Neuronal stem cell (in vitro differentiated cells): Measurements from ENCODE around the gene APLNR.

ENCODE experiments used
- DNase-seq: peaks from one replicate; pipeline ENCODE4 v3.0.0-alpha.2; 2013; ENCODE audit warnings: low spot score
- H2AFZ ChIP-seq: one replicate; pipeline ENCODE4 v1.6.1; 2013; ENCODE audit warnings: mild to moderate bottlenecking, low read length, inconsistent platforms
- H2AK5ac ChIP-seq: 2 replicates; pipeline ENCODE4 v1.6.1; 2013; ENCODE audit warnings: low read depth, mild to moderate bottlenecking, inconsistent platforms, low read length, moderate library complexity, mixed read lengths
- H2BK120ac ChIP-seq: 2 replicates; pipeline ENCODE4 v1.6.1; 2013; ENCODE audit warnings: low read depth, mild to moderate bottlenecking, inconsistent platforms, low read length, moderate library complexity, mixed read lengths
- H2BK12ac ChIP-seq: one replicate; pipeline ENCODE4 v1.6.1; 2013; ENCODE audit warnings: low read length, inconsistent platforms
- H2BK15ac ChIP-seq: 2 replicates; pipeline ENCODE4 v1.6.1; 2013; ENCODE audit warnings: mild to moderate bottlenecking, low read length, inconsistent platforms, mixed read lengths
- H2BK5ac ChIP-seq: one replicate; pipeline ENCODE4 v1.6.1; 2013; ENCODE audit warnings: inconsistent platforms, mild to moderate bottlenecking, low read length, moderate library complexity
- H3K14ac ChIP-seq: one replicate; pipeline ENCODE4 v1.6.1; 2013; ENCODE audit warnings: low read length, inconsistent platforms
- H3K18ac ChIP-seq: 2 replicates; pipeline ENCODE4 v1.6.1; 2013; ENCODE audit warnings: low read length, inconsistent platforms
- H3K23ac ChIP-seq: 2 replicates; pipeline ENCODE4 v1.6.1; 2013; ENCODE audit warnings: low read depth, mild to moderate bottlenecking, mixed read lengths, low read length, inconsistent platforms; ENCODE audit not compliant: poor library complexity
- H3K27ac ChIP-seq: replicated peaks from 3 replicates; pipeline ENCODE4 v1.5.1; 2013; ENCODE audit warnings: low read length, inconsistent platforms
- H3K27me3 ChIP-seq, 3 experiments: 2 replicates each; pipeline ENCODE4 v1.6.1; 2013; ENCODE audit warnings: low read length in 3 of 3, mild to moderate bottlenecking in 2 of 3, inconsistent platforms in 1 of 3, low read depth in 1 of 3, mixed read lengths in 1 of 3, moderate library complexity in 1 of 3; ENCODE audit not compliant: control insufficient read depth in 3 of 3, insufficient read depth in 3 of 3
- H3K36me3 ChIP-seq, 2 donors: replicated peaks in 1 of 2; 2 replicates each; pipeline ENCODE4 v1.6.1; 2013; ENCODE audit warnings: low read length in 2 of 2; ENCODE audit not compliant: control insufficient read depth in 2 of 2, insufficient read depth in 2 of 2
- H3K4ac ChIP-seq: 2 replicates; pipeline ENCODE4 v1.6.1; 2013; ENCODE audit warnings: inconsistent platforms, mild to moderate bottlenecking, low read length, moderate library complexity
- H3K4me1 ChIP-seq, 2 donors: 1 replicate in 1 of 2; 2 replicates in 1 of 2; pipeline ENCODE4 v1.6.1; 2013; ENCODE audit warnings: low read length in 2 of 2, low read depth in 1 of 2; ENCODE audit not compliant: control insufficient read depth in 2 of 2, insufficient read depth in 1 of 2
- H3K4me2 ChIP-seq: one replicate; pipeline ENCODE4 v1.6.1; 2013; ENCODE audit warnings: mild to moderate bottlenecking, low read length, inconsistent platforms; ENCODE audit not compliant: insufficient read depth, poor library complexity, severe bottlenecking
- H3K4me3 ChIP-seq, 2 donors: 2 replicates each; pipeline ENCODE4 v1.5.1; 2013; ENCODE audit warnings: low read length in 2 of 2, mild to moderate bottlenecking in 2 of 2, inconsistent platforms in 1 of 2, moderate library complexity in 1 of 2
- H3K79me1 ChIP-seq: one replicate; pipeline ENCODE4 v1.6.1; 2013; ENCODE audit warnings: low read depth, mild to moderate bottlenecking, inconsistent platforms, low read length, moderate library complexity
- H3K9ac ChIP-seq: one replicate; pipeline ENCODE4 v1.6.1; 2013; ENCODE audit warnings: mild to moderate bottlenecking, low read depth, low read length, inconsistent platforms; ENCODE audit not compliant: poor library complexity
- H3K9me3 ChIP-seq, 2 donors: replicated peaks in 1 of 2; 2 replicates each; pipeline versions ENCODE3 to v1.6.1; 2013; ENCODE audit warnings: low read length in 2 of 2, mild to moderate bottlenecking in 2 of 2, inconsistent platforms in 1 of 2, low read depth in 1 of 2, mixed read lengths in 1 of 2, moderate library complexity in 1 of 2; ENCODE audit not compliant: control insufficient read depth in 2 of 2, insufficient read depth in 1 of 2
- H4K8ac ChIP-seq: one replicate; pipeline ENCODE4 v1.6.1; 2013; ENCODE audit warnings: low read depth, mild to moderate bottlenecking, inconsistent platforms, low read length, moderate library complexity
- H4K91ac ChIP-seq: one replicate; pipeline ENCODE4 v1.6.1; 2013; ENCODE audit warnings: low read length, low read depth, mild to moderate bottlenecking, inconsistent platforms; ENCODE audit not compliant: poor library complexity
- WGBS, 2 donors: extraction: QIAGEN DNeasy Blood & Tissue Kit; methylation state at CpG; one replicate each; pipeline ENCODE4 v1.1.7; 2013; ENCODE audit warnings: missing lambda C conversion rate in 2 of 2, mixed read lengths in 1 of 2; ENCODE audit not compliant: insufficient read length in 2 of 2, insufficient replicate concordance in 1 of 2; ENCODE audit errors: extremely low coverage in 2 of 2; 5-methylcytosine and 5-hydroxymethylcytosine counted together

The APLNR gene

DNA sequence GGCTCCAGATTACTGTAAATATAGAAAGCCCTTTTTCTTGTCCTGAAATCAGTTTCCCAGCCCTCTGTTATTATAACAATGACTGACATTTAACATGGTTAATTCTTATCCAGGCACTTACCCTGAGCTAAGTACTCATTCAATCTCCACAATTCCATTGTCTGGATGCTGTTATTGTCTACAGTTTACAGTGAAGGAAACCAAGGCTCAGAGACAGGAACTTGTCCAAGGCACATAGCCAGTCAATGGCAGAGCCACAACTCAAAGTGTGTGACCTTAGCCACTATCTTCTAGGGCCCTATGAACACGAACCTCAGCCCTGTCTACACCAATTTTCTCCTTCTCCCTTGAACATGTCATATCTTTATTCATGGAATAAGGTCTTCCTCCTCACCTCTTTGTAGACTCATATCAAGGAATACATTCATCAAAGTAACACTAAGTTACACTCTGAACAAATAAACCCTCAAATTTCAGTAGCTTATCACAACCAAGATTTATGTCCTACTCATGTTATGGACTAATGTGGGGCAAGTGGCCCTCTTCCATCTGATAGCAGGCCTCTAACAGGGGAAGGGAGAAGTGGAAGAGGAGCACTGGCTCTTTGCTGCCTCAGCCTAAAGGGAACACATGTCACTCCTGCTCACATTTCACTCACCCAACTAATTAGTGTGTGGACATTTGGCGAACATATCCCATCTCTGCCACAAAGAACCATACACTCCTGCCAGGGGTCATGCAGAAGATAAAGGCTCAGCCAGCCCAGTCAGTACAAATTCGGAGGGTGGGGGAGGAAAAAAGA is 39.3 kb upstream of the APLNR start:
- WGBS, 2 donors: no CpG with 5 or more reads among the region's 3 CpGs
- no peak overlapping the region for H2BK12ac ChIP-seq
- H2BK5ac ChIP-seq: no peak overlapping the region
- no peak overlapping the region for H3K18ac ChIP-seq
- H3K36me3 ChIP-seq: no peaks in the 10 kb centered on the region
- no peak overlapping the region for H2BK120ac ChIP-seq
- H3K4me2 ChIP-seq: no peak overlapping the region
- peaks cover 0 to 3% (median 0%) of the 10 kb centered on the region in 3 experiments for H3K27me3 ChIP-seq
- no peak overlapping the region for H3K23ac ChIP-seq
- H3K14ac ChIP-seq: no peak overlapping the region
- DNase-seq: no peak
- H3K4ac ChIP-seq: no peak overlapping the region
- no peak overlapping the region for H4K8ac ChIP-seq
- H2AFZ ChIP-seq: no peak overlapping the region
- no peak overlapping the region for H2AK5ac ChIP-seq
- no peaks in the 10 kb centered on the region for H3K79me1 ChIP-seq
- H3K4me3 ChIP-seq: no peak overlapping the region
- no peak overlapping the region for H2BK15ac ChIP-seq
- H3K27ac ChIP-seq: no peak overlapping the region
- no peak overlapping the region for H4K91ac ChIP-seq
- H3K9ac ChIP-seq: no peak overlapping the region
- peaks cover 4 to 5% of the 10 kb centered on the region in 2 donors for H3K4me1 ChIP-seq
- peaks cover 0 to 5% of the 10 kb centered on the region in 2 donors for H3K9me3 ChIP-seq

DNA sequence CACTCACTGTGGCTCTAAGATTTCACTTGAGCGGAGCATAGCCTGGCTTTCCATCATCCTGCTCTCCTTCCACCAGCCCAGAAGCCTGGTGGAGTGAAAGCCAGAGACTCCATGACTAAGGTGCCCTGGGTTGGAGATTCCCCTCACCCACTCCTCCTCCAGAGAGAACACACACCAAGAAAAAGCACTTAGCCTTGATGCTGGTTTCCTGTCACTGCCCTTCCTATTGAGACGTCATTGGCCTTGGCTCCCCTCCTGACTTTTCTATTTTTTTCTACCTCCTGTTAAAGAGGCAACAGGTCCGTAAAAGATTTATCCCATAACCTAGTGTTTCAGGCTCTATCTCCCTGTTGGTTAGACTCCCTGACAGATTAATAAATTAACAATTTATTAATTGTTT is 38.5 kb upstream of the APLNR start:
- Histone ChIP-seq H4K91ac (no peak overlapping the region), H3K27ac (no peak overlapping the region), H2BK120ac (no peak overlapping the region), H4K8ac (no peak overlapping the region), H3K4me2 (no peak overlapping the region), H2BK5ac (no peak overlapping the region), H2AK5ac (no peak overlapping the region), H3K9me3 (peaks cover 0 to 5% of the 10 kb centered on the region in 2 donors), H3K4ac (no peak overlapping the region), H3K9ac (no peak overlapping the region), H3K23ac (no peak overlapping the region), H3K4me1 (peaks cover 4 to 5% of the 10 kb centered on the region in 2 donors), H2AFZ (peak overlapping the region; percentile 41), H3K4me3 (no peak overlapping the region), H3K36me3 (no peaks in the 10 kb centered on the region), H2BK15ac (no peak overlapping the region), H2BK12ac (no peak overlapping the region), H3K14ac (no peak overlapping the region), H3K27me3 (peaks cover 0 to 10% (median 0%) of the 10 kb centered on the region in 3 experiments), H3K18ac (no peak overlapping the region), H3K79me1 (no peaks in the 10 kb centered on the region)
- no CpG with 5 or more reads among the region's 3 CpGs for WGBS, 2 donors
- DNase-seq: no peak

DNA sequence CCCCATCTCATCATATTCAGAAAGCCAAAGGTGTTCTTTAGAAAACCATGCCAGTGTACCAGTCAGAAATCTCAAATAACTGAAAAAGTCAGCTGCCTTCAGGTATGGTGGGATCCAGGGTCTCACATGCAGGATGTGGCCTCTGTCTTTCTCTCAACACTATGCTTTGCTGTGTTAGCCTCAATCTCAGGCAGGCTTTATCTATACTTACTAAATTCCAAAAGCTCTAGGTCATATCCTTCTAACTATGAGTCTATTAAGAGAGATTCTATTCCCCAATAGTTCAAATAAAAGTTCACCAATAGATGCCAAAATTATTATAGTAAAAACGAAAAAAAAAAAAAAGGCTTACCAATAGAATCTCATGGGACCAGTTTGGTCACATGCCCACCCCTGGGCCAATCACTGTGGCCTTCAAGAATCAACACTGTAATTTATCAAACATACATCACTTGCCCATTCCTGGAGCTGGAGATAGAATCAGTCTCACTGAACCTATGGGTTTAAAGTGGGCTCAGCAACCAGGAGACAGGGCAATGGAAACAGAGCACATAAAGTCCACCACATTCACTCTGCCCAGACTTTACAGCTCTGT is 38.0 kb upstream of the APLNR start:
- Histone ChIP-seq H3K27me3 (peaks cover 0 to 13% (median 0%) of the 10 kb centered on the region in 3 experiments), H2AK5ac (no peak overlapping the region), H3K27ac (no peak overlapping the region), H3K4ac (no peak overlapping the region), H2AFZ (peak overlapping the region; percentile 41), H3K36me3 (no peaks in the 10 kb centered on the region), H3K9me3 (peaks cover 0 to 5% of the 10 kb centered on the region in 2 donors), H3K4me1 (peaks cover 4 to 5% of the 10 kb centered on the region in 2 donors), H2BK15ac (no peak overlapping the region), H3K18ac (no peak overlapping the region), H4K91ac (no peak overlapping the region), H3K23ac (no peak overlapping the region), H3K79me1 (no peaks in the 10 kb centered on the region), H3K4me3 (no peak overlapping the region), H3K4me2 (no peak overlapping the region), H2BK12ac (no peak overlapping the region), H3K14ac (no peak overlapping the region), H2BK5ac (no peak overlapping the region), H2BK120ac (no peak overlapping the region), H3K9ac (no peak overlapping the region), H4K8ac (no peak overlapping the region)
- DNase-seq: no peak
- WGBS, 2 donors: no CpG with 5 or more reads among the region's 1 CpG

DNA sequence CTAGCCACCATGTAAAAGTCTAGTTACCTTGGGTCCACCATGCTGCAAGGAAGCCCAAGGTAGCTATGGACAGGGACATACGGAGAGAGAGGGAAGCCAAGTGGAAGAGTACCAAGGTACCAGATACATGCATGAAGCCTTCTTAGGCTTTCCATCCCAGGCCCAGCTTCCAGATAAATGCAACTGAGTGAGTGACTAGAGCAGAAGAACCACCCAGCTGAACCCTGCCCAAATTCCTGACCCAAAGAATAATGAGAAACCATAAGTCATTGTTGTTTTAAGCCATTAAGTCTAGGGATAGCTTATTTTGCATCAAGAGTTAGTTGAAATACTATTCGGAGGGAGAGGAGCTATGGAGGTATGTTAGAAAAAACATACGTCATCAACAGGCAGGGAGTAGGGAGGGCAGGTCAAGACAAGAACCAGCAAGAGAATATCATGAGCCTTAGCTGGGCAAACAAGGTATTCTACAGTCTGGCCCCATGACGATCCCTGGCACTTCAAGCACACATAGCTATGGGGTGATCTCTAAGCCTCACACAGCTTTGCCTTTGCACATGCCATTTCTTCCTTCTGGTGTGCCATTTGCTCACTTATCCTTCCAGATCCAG is 36.5 kb upstream of the APLNR start:
- Histone ChIP-seq H3K4me3 (no peak overlapping the region), H3K23ac (no peak overlapping the region), H3K9ac (no peak overlapping the region), H2BK12ac (no peak overlapping the region), H3K4me2 (no peak overlapping the region), H2BK15ac (no peak overlapping the region), H3K4ac (no peak overlapping the region), H3K18ac (no peak overlapping the region), H2BK120ac (no peak overlapping the region), H3K14ac (no peak overlapping the region), H3K9me3 (peaks cover 0 to 5% of the 10 kb centered on the region in 2 donors), H3K27ac (no peak overlapping the region), H4K8ac (no peak overlapping the region), H2AK5ac (no peak overlapping the region), H3K36me3 (no peaks in the 10 kb centered on the region), H4K91ac (no peak overlapping the region), H3K79me1 (no peaks in the 10 kb centered on the region), H3K4me1 (peaks cover 4 to 5% of the 10 kb centered on the region in 2 donors), H2BK5ac (no peak overlapping the region), H3K27me3 (peaks cover 0 to 20% (median 0%) of the 10 kb centered on the region in 3 experiments), H2AFZ (no peak overlapping the region)
- no CpG with 5 or more reads among the region's 4 CpGs for WGBS, 2 donors
- no peak for DNase-seq
